VCaP (cell line): ENCODE measurements around the gene ZBTB4.

Source experiments
- H3K27ac ChIP-seq: fragments of 450-650 bp; 2 replicates; pipeline ENCODE4 v1.5.1; 2017
- CTCF ChIP-seq: fragments of 450-650 bp; conservative IDR thresholded peaks from 2 replicates; pipeline ENCODE4 v1.5.1; 2017; ENCODE audit warnings: mild to moderate bottlenecking, moderate library complexity

The ZBTB4 gene

GRCh38 chr17:7409716-7410115 lies 69.7 kb downstream of the ZBTB4 start:
- H3K27ac ChIP-seq: no peak overlapping the region
- TF ChIP-seq CTCF: no peak
